HG02943 (cell line): ENCODE data around the gene SHANK2.

Source experiments
- ATAC-seq: cut with Tn5 transposase; IDR thresholded peaks from one replicate; pipeline ENCODE4 v1.9.1; 2021; ENCODE audit warnings: mild to moderate bottlenecking, low read depth, moderate library complexity; ENCODE audit not compliant: unreplicated experiment

SHANK2 gene

DNA sequence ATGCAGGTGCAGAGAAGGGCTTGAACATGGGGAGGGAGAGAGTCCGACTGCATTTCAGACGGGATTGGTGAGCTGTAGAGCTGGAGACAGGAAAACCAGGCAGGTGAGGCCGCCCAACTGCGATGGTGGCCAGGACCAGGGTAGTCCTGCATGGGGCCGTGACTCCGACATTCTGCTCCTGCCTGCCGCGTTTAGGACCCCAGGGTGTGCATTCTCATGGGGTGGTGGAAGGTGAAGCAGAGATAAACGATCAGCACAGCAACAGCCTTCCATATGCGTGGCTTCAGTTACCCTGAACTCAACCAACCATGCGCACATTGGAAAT is 29.3 kb downstream of the SHANK2 start:
- no peak for ATAC-seq

DNA sequence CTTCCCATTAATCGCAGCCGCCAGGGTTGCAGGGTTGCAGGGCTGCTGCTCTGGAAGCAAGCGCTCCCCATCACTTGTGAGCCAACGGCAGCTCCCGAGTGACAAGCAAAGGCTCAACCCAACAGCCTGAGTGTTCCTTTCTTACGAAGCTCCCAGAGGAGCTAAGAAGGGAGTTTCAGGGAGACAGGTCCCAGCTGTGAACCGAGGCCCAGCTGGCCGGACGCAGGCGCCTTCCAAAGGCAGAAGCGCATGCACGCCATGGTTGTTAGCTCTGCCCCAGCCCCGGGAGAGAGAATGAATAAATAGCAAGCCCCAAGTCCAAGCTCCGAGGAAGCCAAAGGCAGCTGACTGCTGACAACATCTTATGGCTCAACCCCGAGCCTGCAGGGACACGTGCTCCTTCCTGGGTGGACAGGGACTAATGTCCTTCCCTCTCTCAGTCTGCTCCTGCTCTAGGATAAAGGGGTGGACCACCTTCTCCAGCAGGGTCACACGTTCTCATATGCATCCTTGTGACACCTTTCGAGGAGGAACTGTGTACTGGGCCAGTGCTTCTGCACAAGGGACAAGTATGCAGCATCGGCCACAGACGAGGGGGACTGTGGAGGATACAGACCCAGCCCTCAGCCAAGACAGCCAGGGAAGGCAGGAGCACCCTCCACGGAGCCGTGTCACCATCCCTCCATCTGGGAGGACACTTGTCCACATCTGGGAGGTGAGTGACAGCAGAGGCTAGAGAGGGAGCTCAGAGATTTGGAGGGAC is 29.9 kb downstream of the SHANK2 start:
- ATAC-seq, result no peak

DNA sequence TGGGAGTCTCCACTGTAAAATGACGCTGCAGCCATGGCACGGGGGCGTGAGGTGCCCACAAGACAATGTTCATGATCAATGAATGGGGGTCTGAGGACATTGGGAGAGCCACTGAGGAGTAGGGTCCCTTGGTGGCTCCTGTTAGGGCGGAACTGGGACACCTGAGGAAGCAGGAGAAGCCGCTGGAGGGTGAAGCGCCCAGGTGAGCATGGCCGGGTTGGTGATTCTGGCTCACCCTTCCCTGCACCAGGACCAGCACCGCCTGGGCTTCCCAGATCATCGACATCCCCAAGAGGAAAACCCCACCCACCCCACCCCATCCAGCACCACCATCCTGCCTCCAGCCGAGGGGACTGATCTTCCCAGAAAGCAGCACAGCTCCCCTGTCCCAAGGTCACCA is 30.6 kb downstream of the SHANK2 start:
- ATAC-seq, result no peak

DNA sequence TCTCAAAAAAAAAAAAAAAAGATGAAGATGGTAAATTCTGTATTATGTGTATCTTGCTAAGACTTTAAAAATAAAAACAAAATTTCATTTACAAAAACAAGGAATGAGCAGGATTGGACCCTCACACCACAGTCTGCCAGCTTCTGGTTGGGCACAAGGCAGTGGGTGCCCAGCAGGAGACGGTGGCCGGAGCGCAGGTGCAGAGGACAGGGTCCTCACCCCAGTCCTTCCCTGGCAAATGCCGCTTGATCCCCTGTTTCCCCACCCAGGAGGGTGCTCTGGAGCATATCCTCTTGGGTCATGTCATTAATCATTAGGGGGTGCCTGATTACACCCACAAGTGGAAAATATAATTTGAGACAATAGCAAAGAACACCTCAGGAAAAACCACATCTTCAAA is 31.2 kb downstream of the SHANK2 start:
- no peak for ATAC-seq

DNA sequence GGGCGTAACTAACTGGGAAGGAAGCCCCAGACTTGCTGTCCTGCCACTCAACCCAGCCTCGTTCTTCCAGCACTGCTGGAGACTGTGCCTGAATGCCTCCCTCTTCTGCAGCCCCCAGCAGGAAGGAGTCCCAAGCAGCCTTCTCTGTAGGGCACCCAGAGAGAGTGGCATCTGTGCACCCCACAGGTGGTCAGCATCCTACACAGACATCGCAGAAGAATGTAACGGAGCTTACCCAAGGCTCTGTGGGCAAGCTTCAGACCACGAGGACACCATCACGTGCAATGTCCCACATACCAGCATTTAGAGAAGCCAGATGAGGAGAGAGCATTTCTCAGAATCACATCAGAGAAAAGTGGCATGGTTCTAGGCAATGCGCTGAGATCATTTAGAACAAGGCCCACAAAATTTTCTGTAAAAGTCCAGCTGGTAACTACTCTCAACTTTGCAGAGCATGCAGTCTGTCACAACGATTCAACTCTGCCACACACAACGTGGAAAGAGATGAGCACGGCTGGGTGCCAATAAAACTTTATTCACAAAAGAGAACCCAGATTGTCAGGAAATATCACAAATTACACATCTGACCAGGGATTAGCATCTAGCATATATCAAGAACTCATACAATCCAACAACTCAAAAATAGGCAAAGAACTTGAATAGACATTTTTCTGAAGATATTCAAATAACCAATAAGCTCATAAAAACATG is 33.4 kb downstream of the SHANK2 start:
- ATAC-seq, result no peak

DNA sequence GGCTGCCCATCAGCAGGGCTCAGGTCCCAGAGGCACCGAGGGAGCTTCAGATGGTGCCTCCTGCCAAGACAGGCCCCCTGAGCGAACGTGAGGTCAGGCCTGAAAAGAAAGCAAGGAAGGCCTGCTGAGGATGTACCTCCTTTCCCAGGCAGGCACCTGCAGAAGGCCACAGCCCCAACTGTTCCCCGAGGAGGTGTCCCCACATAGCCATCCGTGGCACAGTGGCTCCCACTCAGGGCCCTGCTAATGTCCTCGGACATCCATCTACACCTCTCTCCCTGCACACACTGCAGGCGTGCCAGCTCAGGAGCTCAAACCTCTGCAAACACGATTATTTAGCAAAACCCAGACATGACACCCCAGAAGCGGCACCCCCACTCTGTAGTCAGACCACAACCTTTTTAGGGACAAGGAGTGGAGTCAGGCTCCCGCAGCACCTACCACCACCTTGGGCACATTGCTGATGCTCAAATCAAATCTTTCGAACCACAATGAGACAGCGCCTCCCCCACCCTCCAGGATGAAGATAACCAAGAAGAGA is 36.9 kb downstream of the SHANK2 start:
- ATAC-seq, result no peak

DNA sequence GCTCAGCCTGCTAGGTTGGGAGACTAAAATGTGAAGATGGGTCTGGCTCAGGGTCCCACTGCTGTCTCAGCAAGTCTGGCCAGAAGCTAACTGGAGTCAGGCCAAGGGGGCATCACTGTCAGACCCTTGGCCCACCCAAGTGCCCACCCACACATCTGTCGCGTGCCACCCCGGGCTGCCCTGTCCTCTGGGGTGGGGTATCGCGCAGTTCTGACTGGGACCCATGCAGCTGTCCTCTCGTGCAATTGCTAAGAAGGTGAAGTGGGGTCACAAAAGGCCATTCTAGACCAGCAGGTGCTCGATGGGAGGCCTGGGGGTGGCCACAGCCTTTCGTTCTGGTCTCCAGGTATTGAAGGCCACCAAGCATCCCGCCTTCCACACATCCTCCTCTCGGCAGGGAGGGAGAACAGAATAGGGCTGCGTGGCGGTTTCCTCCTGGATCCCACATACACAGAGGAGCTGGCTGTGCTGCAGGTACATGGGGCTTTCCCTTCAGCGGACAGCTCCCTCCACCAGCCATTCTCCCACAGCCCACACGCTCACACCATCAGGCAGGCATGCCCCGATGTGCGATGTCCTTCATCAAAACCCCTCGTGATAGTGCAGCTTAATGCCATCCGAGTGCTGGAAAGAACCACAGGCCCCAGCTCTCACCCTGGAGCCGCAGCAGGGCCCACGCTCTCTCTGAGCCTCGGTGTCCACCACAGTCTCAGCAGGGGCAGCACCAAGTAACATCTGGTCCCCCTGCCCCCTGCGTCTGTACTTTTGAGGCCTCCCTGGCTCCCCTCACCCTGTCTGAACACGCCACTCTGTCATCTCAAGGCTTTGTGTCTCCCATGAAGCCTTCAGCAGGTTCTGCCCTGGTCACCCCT is 37.6 kb downstream of the SHANK2 start:
- ATAC-seq, result no peak

DNA sequence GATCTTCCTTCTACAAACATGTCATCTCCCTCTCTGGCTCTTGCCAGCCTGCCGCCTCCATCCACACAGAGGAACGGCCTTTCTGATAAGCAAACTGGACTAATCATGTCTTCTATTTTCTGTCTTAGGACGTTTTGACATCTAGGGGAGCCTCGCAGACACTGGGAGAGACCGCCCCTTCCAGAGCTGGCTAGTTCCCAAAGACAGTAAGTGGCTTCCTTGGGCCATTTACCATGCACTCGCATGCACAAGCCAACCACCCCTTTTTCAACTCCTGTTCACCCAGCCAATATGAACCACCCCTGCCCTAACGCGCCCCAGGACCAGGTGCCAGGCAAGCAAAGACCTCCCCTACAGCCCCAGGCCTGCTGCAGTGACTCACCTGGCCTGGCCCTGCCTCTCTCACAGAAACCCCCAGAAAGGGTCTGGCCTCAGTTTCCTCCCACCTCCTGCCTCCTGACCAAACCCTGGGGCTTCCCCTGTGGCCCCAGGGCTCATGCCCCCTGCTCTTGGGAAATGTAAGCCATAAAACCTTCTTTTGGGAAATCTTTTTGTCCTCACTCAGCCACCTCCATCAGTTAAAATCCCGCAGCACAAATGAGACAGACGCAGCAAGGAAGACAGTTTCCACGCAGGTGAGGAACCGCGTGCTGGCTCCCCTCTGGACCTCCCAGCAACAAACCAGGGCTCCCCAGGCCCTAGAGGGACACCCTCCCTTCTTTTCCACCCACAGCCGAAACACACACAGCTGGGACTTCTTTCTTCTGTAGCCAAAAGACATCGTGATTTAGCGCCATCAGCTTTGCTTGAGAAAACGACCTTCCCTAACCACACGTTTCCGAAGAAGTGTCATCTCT is 38.5 kb downstream of the SHANK2 start:
- no peak for ATAC-seq

DNA sequence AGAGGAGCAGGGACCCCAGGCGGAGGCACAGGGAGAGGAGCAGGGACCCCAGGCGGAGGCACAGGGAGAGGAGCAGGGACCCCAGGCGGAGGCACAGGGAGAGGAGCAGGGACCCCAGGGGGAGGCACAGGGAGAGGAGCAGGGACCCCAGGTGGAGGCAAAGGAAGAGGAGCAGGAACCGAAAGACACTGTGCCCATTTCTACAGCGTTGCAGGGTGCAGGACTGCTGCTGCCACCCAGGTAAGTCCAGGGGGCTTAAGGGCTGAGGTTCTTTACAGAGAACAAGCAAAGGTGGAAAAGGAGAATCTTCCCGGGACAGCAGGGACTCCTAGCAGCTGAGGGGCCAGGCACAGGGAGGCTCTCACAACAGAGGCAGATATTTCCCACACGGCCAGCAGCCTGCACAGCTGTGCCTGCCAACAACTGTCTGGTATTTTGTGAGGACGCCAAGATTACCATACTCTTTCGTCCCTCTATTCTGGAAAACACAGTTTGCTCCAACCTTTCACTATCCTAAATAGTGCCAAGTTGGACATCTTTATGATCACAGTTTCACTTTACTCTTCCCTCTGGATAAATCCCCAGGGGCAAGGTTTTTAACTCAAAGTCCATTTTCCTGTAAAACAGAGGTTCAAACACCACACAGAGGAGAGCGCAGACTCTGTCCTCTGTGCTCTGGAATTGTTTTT is 39.4 kb downstream of the SHANK2 start:
- no peak for ATAC-seq

DNA sequence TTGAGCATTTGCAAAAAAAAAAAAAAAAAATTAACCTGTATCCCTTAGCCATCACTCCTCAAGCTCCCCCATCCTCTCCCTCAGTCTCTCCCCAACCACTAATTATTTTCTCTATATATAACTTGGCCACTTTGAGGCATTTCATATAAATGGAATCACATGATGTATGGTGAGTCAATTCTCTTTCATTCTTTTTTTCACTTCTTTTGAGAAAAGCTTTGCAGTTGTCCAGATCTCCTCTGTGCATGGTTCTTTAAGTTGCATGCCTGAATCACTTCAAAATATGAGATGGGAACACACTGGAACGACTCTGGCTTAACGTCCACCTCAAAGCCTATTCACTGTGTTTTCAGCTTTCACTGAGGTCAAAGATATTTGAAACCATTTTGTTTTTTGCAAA is 40.7 kb downstream of the SHANK2 start:
- no peak for ATAC-seq

DNA sequence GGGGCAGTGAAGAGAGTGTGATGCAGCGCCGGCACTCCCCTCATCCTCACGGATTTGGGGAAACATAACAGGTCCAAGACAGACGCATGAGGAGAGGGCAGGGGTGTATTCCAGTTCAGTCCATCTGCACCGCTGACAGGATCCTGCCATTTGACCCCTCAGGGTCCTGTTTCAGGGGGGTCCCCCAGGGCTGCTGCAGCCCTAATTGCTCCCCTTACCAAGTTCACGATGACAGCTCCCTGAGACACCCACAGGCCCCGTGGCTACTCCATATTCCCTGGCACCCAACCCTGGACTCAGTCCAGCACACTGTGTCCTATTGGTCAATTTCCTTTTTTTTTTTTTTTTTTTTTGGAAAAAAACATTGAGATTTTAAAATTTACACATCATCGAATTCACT is 41.5 kb downstream of the SHANK2 start:
- no peak for ATAC-seq

DNA sequence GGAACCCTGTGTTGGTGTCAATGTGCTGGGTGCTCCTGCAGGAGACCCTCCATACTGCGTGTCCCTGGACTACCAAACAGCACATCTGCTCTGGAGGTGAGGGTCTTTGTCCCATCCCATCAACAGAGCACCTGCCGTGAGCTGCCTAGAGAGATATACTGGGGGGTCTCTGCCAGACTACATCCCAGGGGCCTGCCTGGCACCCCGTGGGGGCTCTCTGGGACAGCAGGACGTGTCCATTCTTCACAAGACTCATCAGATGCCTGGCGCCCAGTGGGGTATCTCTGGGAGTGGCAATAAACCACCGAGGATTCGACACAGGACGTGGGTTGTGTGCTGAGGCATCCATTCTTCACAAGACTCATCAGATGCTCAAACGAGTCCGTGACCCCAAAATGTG is 42.7 kb downstream of the SHANK2 start:
- ATAC-seq, result no peak

DNA sequence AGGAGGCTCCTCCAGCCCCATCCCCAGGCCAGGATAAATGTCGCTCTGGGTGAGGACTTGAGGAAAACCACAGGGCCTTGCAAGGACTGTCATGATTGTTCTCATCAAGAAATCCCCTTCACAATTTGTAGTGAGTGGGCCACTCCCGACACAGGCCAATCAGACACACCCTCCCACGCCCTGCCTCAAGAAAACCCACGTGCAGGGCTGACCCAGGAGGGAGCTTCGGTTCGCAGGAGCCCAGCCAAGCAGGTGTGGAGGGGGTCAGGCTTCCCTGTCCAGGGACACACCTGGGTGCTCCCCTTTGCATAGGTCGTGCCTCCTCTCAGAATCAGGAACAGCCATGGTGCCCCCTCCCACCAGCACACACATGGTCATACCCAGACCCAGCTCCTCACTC is 43.2 kb downstream of the SHANK2 start:
- no peak for ATAC-seq

DNA sequence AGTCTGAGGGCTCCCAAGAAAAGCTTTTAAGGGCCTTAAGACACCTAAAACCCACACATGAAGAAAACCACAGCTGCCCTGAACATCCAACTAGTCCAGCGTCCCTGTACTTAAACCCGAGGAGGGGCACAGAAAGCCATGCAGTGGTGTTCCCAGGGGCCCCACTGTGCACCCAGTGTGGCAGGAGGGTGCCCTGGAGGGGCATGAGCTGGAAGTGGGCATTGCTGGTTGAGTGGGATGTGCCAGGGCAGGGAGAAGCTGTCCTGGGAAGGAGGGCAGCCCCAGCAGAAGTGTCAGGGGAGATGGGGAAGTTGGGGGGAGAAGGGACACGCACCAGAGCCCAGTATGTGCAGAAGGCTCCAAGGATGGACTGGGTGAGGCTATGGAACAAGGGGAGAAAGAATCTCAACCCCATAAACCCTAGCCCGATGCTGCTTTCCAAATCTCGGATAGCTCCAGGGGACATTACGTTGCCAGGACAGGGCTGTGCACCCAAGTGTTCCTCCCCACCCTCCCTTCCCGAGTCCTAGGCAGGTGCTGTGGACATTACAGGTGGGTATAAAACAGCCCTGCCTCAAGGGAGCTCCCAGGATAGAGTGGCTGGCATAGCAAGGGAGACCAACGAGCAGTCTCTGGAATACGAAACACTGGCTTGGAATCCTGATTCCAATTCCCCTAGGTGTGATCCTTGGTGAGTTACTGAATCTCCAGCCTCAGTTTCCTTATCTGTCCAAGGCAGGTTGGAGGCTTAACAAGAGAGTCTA is 44.2 kb downstream of the SHANK2 start:
- no peak for ATAC-seq

DNA sequence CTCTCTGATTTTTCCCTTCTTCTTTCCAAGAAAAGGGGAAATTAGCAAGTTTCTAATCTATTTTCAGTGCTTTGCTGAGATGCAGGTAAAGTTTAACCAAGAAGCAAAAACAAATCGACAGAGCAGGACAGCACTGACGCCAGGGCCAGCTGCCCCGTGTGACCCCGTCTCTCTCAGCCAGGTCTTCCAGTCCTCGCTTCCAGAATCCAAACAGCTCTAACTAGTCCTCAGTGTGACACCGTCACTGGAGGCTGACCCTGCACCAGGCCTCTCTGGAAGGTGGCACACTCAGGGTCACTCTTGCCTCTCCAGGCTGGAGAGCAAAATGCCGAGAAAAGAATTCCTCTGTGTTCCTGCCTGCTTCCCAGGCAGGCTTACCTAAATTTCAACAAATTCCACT is 44.8 kb downstream of the SHANK2 start:
- no peak for ATAC-seq

DNA sequence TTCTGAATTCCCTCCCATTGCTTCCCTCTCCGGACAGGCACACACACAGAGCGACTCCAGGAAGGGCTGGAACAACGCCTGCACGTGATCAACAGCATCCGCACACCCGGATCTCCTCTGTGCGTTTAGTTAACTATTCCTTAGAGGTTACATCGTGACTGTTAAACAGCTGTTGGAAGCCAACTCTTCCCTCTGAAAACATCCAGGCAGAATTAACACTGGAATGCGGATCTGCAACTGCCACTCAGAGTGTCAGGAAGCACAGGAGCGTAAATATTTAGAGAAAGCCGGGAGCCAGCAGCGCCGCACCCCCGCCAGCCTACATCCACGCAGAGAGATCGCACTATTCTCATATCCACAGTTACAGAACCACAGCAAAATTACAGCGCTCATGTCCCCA is 46.2 kb downstream of the SHANK2 start:
- ATAC-seq, result no peak

DNA sequence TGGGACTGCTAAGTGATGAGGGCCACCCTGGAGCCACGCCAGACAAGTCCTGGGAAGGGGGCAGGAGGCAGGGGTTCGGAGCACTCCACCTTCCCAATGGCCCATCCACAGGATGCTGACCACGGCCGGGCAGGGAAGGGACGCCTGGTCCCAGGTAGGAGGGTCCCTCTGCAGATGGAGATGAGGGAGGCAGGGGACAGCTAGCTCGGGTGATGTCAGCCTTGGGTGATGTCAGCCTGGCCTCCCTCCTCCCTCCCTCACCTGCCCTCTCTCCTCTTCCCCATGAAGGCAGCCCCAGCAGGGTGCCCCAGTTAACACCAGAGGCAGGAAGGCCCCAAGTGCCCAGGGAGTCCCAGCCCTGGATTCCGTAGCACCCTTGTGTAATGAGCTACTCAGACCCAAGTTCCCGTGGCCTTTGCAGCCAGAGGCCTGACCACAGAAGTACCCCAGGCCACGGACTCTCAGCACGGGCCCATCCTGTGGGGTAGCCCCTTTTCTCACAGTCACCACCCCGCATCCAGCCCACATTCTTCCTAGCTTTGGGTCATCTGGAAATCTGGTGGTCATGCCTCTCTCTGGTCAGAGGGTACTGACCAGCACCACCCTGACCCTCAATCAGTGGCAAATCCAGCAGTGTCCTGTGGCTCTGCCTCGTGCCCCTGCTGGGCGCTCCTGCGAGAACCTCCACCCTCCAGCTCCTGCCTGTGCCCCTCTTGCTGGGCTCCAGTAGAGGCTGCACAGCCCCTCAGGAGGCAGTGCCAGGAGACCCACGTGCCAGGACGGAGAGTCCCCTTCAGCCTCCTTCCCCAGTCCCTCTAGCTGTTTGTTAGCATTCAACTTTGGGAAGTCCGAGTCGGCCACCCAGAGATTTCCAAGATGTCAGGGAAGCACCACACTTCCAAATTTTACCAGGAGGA is 47.4 kb downstream of the SHANK2 start:
- ATAC-seq, result no peak

DNA sequence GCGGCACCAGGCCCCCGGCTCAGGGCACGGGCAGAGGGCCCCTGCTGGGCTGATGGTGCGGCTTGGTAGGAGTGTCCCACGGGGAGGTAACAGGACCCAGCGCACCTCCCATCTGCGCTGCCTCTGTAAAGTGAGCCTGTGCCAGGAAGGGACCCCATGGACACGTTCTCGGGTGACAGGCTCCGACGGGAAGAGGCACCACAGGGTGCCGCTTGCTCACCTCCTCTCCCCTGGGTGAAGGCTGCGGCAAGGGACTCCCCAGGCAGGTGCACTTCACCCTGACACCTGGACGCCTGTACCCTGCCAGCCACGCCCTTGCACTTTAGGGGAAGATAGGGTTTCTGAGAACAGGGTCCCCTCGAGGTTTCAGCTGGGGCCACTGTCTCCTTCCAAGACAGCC is 48.1 kb downstream of the SHANK2 start:
- no peak for ATAC-seq
